Neutrophil (primary cell): Measurements from ENCODE around the gene DSC2.
A peak's percentile ranks its signal among the peaks of the same experiment; 100 is the strongest.

ENCODE experiments used
- H3K27ac ChIP-seq: fragments of 200-600 bp; sonication (generic); 2 replicates; pipeline ENCODE4 v1.5.1; 2016; ENCODE audit warnings: mild to moderate bottlenecking, moderate library complexity
- H3K27me3 ChIP-seq: fragments of 200-600 bp; sonication (generic); 2 replicates; pipeline ENCODE4 v1.6.0; 2016; ENCODE audit warnings: mild to moderate bottlenecking
- H3K36me3 ChIP-seq: fragments of 200-600 bp; sonication (generic); 2 replicates; pipeline ENCODE4 v1.5.1; 2017
- H3K4me1 ChIP-seq, 2 experiments: fragments of 200-600 bp in 1 of 2; sonication (generic) in 1 of 2; 1 replicate in 1 of 2; 2 replicates in 1 of 2; pipeline versions ENCODE4 v1.5.1 to v1.6.1; 2013 to 2016; ENCODE audit warnings: low read depth in 1 of 2, low read length in 1 of 2, mild to moderate bottlenecking in 1 of 2, moderate library complexity in 1 of 2; ENCODE audit not compliant: control insufficient read depth in 1 of 2, insufficient read depth in 1 of 2
- H3K4me3 ChIP-seq, 2 experiments: fragments of 200-600 bp in 1 of 2; sonication (generic) in 1 of 2; 1 replicate in 1 of 2; 2 replicates in 1 of 2; pipeline ENCODE4 v1.5.1; 2013 to 2016; ENCODE audit warnings: low read depth in 1 of 2, low read length in 1 of 2, mild to moderate bottlenecking in 1 of 2, moderate library complexity in 1 of 2
- H3K9me3 ChIP-seq: fragments of 200-600 bp; sonication (generic); 2 replicates; pipeline ENCODE4 v1.5.1; 2016
- CTCF ChIP-seq: fragments of 200-600 bp; sonication (generic); IDR thresholded peaks from 2 replicates; pipeline ENCODE4 v1.5.1; 2016; ENCODE audit warnings: antibody characterized with exemption

Gene DSC2

GRCh38 chr18:31102941-31103340, 720 bp upstream of the DSC2 start:
- Histone ChIP-seq H3K4me3 (peak overlapping the region in 1 of 2 experiments; percentile 92), H3K9me3 (no peaks in the 10 kb centered on the region), H3K27ac (no peak overlapping the region), H3K36me3 (no peaks in the 10 kb centered on the region), H3K27me3 (peaks cover 72% of the 10 kb centered on the region), H3K4me1 (peaks cover 21 to 34% of the 10 kb centered on the region in 2 experiments)
- no peak for TF ChIP-seq CTCF

GRCh38 chr18:31101183-31102024, 817 bp downstream of the DSC2 start:
- Histone ChIP-seq H3K27me3 (peaks cover 65% of the 10 kb centered on the region), H3K4me1 (peaks cover 21 to 34% of the 10 kb centered on the region in 2 experiments), H3K36me3 (no peaks in the 10 kb centered on the region), H3K4me3 (peak overlapping the region; percentile 74 to 92), H3K27ac (peak overlapping the region; percentile 69), H3K9me3 (no peaks in the 10 kb centered on the region)
- TF ChIP-seq CTCF = peak; percentile 13

- H3K27me3 ChIP-seq = peaks cover 62% of the 10 kb centered on the region
- H3K4me3 ChIP-seq = peak overlapping the region; percentile 74 to 92
- peaks cover 21 to 34% of the 10 kb centered on the region in 2 experiments for H3K4me1 ChIP-seq
- no peak for TF ChIP-seq CTCF
- no peaks in the 10 kb centered on the region for H3K36me3 ChIP-seq
- peak overlapping the region; percentile 69 for H3K27ac ChIP-seq
- H3K9me3 ChIP-seq = no peaks in the 10 kb centered on the region
Measured at GRCh38 chr18:31100436-31101182, 1.6 kb downstream of the DSC2 start.

GRCh38 chr18:31099450-31100230, 2.6 kb downstream of the DSC2 start:
- TF ChIP-seq CTCF = no peak
- no peak overlapping the region for H3K27ac ChIP-seq
- peaks cover 52% of the 10 kb centered on the region for H3K27me3 ChIP-seq
- no peaks in the 10 kb centered on the region for H3K36me3 ChIP-seq
- peaks cover 21 to 34% of the 10 kb centered on the region in 2 experiments for H3K4me1 ChIP-seq
- no peaks in the 10 kb centered on the region for H3K9me3 ChIP-seq
- peak overlapping the region in 1 of 2 experiments; percentile 92 for H3K4me3 ChIP-seq

GRCh38 chr18:31098878-31099277, 3.3 kb downstream of the DSC2 start:
- Histone ChIP-seq H3K27me3 (peaks cover 45% of the 10 kb centered on the region), H3K36me3 (no peaks in the 10 kb centered on the region), H3K4me1 (peaks cover 21 to 34% of the 10 kb centered on the region in 2 experiments), H3K4me3 (no peak overlapping the region), H3K9me3 (no peaks in the 10 kb centered on the region), H3K27ac (no peak overlapping the region)
- no peak for TF ChIP-seq CTCF
